Ureter (tissue), 1 donor: ENCODE data around the gene NTHL1. TPM values are rescaled to one million over a fixed set of nuclear protein-coding genes. Genes with fewer than 3 reads are reported as not detected.

ENCODE experiments used
- DNase-seq: peaks from one replicate; pipeline ENCODE4 v3.0.0-alpha.2; 2020; ENCODE audit warnings: low spot score
- total RNA-seq: library from RNA; stranded (reverse); gene quantifications from one replicate; pipeline ENCODE4 v1.2.4, GENCODE V29; 2023
- donor health status: DM: yes; HTN: yes; CAD: no.

The NTHL1 gene
- total RNA-seq, 1 donor from 2014 or later: 11.8 TPM

DNA sequence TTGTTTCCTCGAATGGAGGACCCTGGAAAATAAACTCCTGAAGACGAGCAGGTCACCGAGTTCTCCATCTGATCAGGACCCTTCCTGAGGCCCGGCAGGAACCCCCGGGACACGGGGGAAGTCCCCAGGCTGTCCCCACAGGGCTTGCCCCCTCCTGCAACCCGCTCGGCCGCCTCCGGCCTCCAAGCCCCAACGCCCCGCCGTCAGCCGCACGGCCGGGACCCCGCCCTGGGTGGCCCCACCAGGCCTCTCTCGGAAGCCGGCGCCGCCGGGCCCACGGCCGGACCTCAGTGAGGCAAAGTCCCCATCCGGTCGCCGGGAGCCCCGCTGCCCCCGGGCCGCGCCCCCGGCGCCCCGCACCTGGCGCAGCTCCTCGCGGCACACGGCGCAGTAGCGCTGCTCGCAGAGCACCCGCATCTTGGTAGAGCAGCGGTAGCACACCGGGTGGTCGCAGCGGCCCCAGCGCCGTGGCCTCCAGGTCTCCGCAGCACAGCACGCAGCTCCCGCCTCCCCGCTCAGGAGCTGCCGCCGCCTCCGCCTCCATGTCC is 38.4 kb downstream of the NTHL1 start:
- DNase-seq: no peak

- DNase-seq: no peak
Measured at GRCh38 chr16:2008631-2009163, 38.9 kb downstream of the NTHL1 start.

DNA sequence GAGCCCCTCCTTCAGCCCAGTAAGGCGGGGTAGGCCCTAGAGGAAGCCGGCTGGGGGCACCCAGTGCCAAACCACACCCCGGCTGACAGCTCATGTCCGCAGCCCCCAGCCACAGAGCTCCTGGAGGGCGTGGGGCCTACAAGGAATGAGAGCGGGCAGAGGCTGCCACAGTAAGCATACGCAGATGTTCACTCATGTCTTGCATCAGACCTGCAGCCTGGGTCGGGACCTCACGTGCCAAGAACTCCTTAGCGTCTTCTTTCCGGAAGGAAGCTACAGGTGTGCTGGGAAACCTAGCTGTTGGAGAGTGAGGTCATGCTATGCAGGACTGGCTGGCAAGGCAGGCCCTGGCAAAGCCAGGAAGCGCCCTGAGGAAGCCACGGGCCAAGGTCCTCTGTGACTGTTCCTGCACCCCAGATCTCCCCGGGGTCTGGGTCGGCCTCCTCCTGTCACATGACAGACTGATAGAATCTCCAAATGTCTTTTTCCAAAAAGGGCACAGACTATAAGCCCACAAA is 39.6 kb downstream of the NTHL1 start:
- no peak for DNase-seq

DNA sequence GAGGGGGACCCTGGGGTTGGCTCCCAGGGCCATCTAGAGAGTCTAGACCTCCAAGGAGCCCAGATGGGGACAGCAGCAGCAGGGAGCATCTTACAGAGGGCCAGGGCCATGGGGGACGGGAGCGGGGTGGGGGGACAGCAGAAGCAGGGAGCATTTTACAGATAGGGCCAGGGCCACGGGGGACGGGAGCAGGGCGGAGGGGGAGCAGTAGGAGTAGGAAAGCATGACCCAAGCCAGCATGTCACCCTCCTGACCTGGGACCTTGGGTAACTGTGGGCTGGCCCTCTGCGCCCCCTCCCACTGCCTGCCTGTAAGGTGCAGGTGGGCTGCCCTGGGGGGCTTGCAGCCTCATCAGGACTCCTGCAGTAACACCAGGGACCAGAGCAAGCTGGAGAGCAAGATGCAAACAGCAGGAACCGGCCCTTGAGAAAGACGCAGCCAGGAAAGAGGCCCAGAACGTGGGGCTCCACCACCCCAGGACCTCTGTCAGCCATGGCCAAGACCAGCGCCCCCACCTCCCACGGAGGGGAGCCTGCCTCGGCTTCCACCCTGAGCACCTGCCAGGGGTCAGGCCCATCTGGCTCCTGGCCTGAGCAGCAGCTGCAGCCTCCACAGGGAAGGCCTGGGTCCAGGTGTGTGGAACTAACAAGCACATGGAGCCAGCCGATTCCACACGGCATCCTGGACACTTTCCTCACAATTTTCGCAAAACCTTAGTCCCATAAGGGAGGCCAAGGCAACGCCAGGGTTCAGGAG is 40.4 kb downstream of the NTHL1 start:
- no peak for DNase-seq

- DNase-seq: no peak
Measured at GRCh38 chr16:2006317-2006716, 41.3 kb downstream of the NTHL1 start.

DNA sequence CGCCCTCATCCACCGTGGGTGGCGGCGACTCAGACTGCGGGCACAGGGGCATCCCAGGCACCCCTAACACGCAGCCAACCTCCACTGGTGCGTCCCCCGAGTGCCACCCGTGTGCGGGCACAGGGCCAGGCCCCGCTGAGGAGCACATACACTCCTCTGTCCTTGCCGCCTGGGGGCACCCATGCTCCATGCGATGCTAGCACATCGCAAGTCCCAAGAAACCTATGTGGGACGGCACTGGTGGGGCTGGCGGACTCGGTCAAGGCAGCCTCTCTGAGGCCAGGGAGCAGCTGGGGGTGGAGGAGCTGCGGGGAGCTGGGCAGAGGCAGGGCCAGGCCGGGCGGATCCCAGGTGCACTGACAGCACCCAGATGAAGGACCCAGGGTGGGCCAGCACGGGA is 42.0 kb downstream of the NTHL1 start:
- DNase-seq: no peak

GRCh38 chr16:2004795-2005517 is 42.7 kb downstream of the NTHL1 start:
- DNase-seq: no peak

GRCh38 chr16:2003827-2004641 is 43.6 kb downstream of the NTHL1 start:
- peak; percentile 84 for DNase-seq

GRCh38 chr16:2003231-2003826 is 44.3 kb downstream of the NTHL1 start:
- DNase-seq: no peak

DNA sequence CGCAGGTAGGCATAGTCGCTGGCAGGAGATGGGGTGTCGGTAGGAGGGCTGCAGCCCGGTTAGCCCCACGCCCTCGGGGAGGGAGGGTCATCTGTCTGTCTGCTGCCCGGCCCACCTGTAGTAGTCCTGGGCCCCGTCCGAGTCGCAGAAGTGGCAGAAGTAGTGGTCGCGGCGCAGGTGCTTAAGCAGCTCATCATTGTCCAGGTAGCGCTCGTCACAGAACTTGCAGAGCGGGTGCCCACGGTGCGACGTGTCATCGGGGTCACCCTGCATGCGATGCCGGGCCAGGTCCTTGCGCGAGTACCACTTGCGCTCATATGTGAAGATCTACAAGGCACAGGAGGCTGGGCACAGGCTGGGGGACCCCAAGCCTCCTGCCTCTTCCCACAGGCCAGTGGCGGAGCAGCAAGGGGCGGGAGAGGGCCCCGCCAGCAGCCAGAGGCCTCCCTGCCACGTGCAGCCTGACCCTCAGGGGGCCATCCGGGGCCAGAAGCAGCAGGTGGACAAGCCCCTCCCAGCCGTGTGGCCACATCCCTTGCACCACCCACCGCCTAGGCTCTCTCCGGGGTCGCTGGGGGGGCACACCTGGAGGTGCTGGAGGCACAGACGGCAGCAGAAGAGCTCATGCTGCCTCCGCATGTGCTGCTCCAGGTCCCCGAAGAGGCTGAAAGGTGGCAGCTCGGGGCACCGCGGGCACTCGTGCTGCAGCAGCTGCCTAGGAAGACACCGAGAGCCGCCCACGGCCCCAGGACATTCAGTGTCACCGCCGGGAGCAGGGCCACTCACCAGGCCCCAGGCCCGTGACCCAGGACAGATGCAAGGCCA is 45.0 kb downstream of the NTHL1 start:
- DNase-seq: no peak

DNA sequence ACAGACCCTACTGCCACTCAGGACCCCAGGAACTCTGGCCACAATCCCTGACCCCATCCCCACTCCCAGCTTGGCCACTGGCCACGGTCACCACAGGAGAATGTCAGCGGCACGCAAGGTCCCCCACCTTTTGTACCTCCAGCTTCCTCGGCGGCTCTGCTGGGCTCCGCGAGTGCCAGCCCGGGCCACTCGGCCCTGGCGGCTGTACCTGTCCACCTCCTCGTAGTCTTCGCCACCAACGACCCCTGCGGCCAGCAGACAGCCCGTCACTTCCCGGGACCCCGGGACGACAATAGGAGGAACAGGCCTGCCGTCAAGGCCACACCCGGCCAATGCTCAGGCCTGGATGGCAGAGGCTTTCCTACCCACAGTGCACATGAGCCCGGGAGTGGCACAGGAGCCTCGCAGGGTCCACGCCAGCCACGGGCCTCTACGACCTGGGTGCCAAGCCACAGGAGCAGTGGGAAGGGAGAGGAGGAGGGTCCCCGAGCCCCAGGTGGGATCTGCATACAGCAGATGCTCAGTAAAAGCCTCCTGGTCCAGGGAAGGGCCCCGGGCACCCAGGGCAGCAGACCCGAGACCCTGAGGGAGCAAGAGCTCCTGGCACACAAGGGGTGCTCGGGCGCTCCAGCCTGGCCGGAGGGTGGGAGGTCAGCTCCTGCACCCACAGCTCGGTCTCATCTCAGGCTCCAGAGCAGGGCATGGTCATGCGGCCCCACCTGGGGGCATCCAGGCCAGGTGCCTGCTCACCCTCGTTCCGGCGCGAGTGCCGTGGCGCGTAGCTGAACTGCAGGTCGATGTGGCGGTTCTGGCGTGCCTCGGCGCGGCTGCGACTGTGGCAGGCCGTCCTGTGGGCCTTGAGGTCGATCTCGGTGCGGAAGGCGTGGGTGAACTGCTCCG is 45.9 kb downstream of the NTHL1 start:
- no peak for DNase-seq

DNA sequence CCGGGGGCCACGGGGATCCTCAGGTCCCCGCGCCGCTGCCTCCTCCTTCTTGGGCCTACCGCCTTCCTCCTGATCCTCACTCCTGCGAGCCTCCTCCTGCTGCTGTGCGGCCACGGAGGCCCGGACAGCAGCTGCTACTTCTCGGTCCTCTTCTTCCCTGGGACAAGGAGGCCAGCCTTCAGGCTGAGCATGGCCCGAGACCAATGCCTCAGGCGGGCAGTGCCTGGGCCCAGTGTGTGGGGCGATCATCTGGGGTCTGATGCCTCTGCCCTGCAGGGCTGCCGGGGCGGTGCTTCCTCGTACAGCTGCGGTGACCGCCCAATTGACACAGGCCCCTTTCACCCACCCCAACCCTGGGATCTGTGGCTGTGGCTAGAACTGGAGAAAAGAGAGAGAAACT is 46.6 kb downstream of the NTHL1 start:
- DNase-seq: no peak

DNA sequence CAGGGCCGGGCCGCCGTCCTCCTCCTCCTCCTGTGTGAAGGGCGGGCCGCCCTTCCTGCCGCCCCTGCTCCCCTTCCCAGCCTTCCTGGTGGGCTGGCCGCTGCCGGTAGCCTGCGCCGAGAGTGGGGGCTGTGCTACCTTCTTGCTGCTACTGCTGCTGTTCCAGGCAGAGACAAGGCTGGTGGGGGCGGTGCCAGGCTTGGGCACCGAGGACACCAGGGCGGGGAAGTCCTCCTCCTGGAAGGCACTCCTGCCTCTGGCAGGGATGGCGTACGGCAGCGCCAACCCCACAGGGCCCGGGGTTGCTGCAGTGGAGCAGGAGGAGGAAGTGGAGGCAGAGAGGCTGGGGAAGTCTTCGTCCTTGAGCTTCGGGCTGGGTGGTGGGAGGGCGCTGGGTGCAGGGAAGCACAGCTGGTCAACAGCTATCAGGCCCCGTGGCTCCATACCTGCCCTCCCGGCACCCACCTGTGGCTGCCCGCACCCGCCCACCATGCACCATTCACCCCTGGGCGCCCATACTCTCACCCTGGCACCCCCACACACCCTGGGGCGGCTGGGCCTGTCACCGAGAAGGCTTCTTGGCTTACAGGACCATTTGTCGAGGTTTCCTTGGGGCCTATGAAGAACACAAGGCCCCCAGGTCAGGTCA is 47.6 kb downstream of the NTHL1 start:
- no peak for DNase-seq

- DNase-seq: no peak
Measured at GRCh38 chr16:1998852-1999801, 48.5 kb downstream of the NTHL1 start.

GRCh38 chr16:1998360-1998835 is 49.2 kb downstream of the NTHL1 start:
- no peak for DNase-seq

GRCh38 chr16:1997494-1998359 is 49.9 kb downstream of the NTHL1 start:
- DNase-seq: no peak
